H1 (cell line): ENCODE results near the gene ASPA.

ENCODE experiments used
- CTCF ChIP-seq, 3 experiments: IDR thresholded peaks; 1 replicate in 2 of 3; 2 replicates in 1 of 3; pipeline versions ENCODE4 v1.5.1 to v1.6.1; 2011; ENCODE audit warnings: low read length in 3 of 3, mild to moderate bottlenecking in 3 of 3, inconsistent platforms in 2 of 3, low read depth in 1 of 3, moderate library complexity in 1 of 3; ENCODE audit not compliant: insufficient read depth in 1 of 3; ENCODE audit errors: control extremely low read depth in 1 of 3
- POLR2AphosphoS5 ChIP-seq: IDR thresholded peaks from 2 replicates; pipeline ENCODE4 v1.6.1; 2011; ENCODE audit warnings: low read depth, low read length
- POU5F1 ChIP-seq: IDR thresholded peaks from 2 replicates; pipeline ENCODE4 v1.6.1; 2011; ENCODE audit warnings: low read depth, mild to moderate bottlenecking, low read length, moderate library complexity

GRCh38 chr17:3532106-3532858 lies 56.5 kb downstream of the ASPA start:
- TF ChIP-seq CTCF (IDR thresholded peaks at IDR 0.05; ENCODE audit: control extremely low read depth in 1 of 3, insufficient read depth in 1 of 3, low read depth in 1 of 3, low read length in 3 of 3) (no peak), POLR2AphosphoS5 (no peak), POU5F1 (no peak)
